ENCODE results near the gene SNX18.

SNX18 gene

GRCh38 chr5:54540286-54540685, 22.7 kb downstream of the SNX18 start:
- no peaks in the 10 kb centered on the region for H3K36me3 ChIP-seq (ENCODE audit: insufficient read depth, low read length)
- H3K79me2 ChIP-seq (ENCODE audit: control insufficient read depth, insufficient read depth, low read length, unreplicated experiment): peaks cover 14% of the 10 kb centered on the region
- H3K27ac ChIP-seq (ENCODE audit: low read depth, low read length): no peak overlapping the region

GRCh38 chr5:54541823-54542783, 24.5 kb downstream of the SNX18 start:
- Histone ChIP-seq H2AFZ (ENCODE audit: low read length, unreplicated experiment) (no peak overlapping the region), H3K4me1 (ENCODE audit: control insufficient read depth, insufficient read depth, low read length, unreplicated experiment) (peaks cover 13% of the 10 kb centered on the region), H3K27ac (ENCODE audit: low read depth, low read length) (no peak overlapping the region), H3K79me2 (ENCODE audit: control insufficient read depth, insufficient read depth, low read length, unreplicated experiment) (peaks cover 8% of the 10 kb centered on the region), H3K27me3 (ENCODE audit: insufficient read depth, low read length) (no peaks in the 10 kb centered on the region), H3K36me3 (ENCODE audit: insufficient read depth, low read length) (no peaks in the 10 kb centered on the region), H3K4me3 (ENCODE audit: low read depth, low read length) (no peak overlapping the region)

More at GRCh38 chr5:54540286-54540685, 22.7 kb downstream of the SNX18 start:
- Histone ChIP-seq H3K4me1 (ENCODE audit: control insufficient read depth, insufficient read depth, low read length, unreplicated experiment) (peaks cover 15% of the 10 kb centered on the region), H3K4me3 (ENCODE audit: low read depth, low read length) (no peak overlapping the region), H3K27me3 (ENCODE audit: insufficient read depth, low read length) (no peaks in the 10 kb centered on the region), H2AFZ (ENCODE audit: low read length, unreplicated experiment) (no peak overlapping the region)

- Histone ChIP-seq H2AFZ (ENCODE audit: low read length, unreplicated experiment) (no peak overlapping the region), H3K27me3 (ENCODE audit: insufficient read depth, low read length) (no peaks in the 10 kb centered on the region), H3K4me1 (ENCODE audit: control insufficient read depth, insufficient read depth, low read length, unreplicated experiment) (peaks cover 18% of the 10 kb centered on the region), H3K79me2 (ENCODE audit: control insufficient read depth, insufficient read depth, low read length, unreplicated experiment) (peaks cover 5% of the 10 kb centered on the region), H3K36me3 (ENCODE audit: insufficient read depth, low read length) (no peaks in the 10 kb centered on the region), H3K4me3 (ENCODE audit: low read depth, low read length) (no peak overlapping the region), H3K27ac (ENCODE audit: low read depth, low read length) (no peak overlapping the region)
These were observed 26.5 kb downstream of the SNX18 start for GRCh38 chr5:54544044-54544443.

GRCh38 chr5:54545796-54546195, 28.2 kb downstream of the SNX18 start:
- H3K4me1 ChIP-seq (ENCODE audit: control insufficient read depth, insufficient read depth, low read length, unreplicated experiment): peaks cover 18% of the 10 kb centered on the region
- H2AFZ ChIP-seq (ENCODE audit: low read length, unreplicated experiment): no peak overlapping the region
- peaks cover 5% of the 10 kb centered on the region for H3K79me2 ChIP-seq (ENCODE audit: control insufficient read depth, insufficient read depth, low read length, unreplicated experiment)
- H3K4me3 ChIP-seq (ENCODE audit: low read depth, low read length): no peak overlapping the region
- H3K36me3 ChIP-seq (ENCODE audit: insufficient read depth, low read length): no peaks in the 10 kb centered on the region
- no peaks in the 10 kb centered on the region for H3K27me3 ChIP-seq (ENCODE audit: insufficient read depth, low read length)
- no peak overlapping the region for H3K27ac ChIP-seq (ENCODE audit: low read depth, low read length)

GRCh38 chr5:54547711-54548250, 30.2 kb downstream of the SNX18 start:
- H3K27me3 ChIP-seq (ENCODE audit: insufficient read depth, low read length): no peaks in the 10 kb centered on the region
- H3K79me2 ChIP-seq (ENCODE audit: control insufficient read depth, insufficient read depth, low read length, unreplicated experiment): no peaks in the 10 kb centered on the region
- no peak overlapping the region for H2AFZ ChIP-seq (ENCODE audit: low read length, unreplicated experiment)
- no peak overlapping the region for H3K4me3 ChIP-seq (ENCODE audit: low read depth, low read length)
- no peaks in the 10 kb centered on the region for H3K36me3 ChIP-seq (ENCODE audit: insufficient read depth, low read length)
- H3K4me1 ChIP-seq (ENCODE audit: control insufficient read depth, insufficient read depth, low read length, unreplicated experiment): peaks cover 18% of the 10 kb centered on the region
- no peak overlapping the region for H3K27ac ChIP-seq (ENCODE audit: low read depth, low read length)

GRCh38 chr5:54548565-54548964, 31.0 kb downstream of the SNX18 start:
- H3K79me2 ChIP-seq (ENCODE audit: control insufficient read depth, insufficient read depth, low read length, unreplicated experiment): no peaks in the 10 kb centered on the region
- peaks cover 18% of the 10 kb centered on the region for H3K4me1 ChIP-seq (ENCODE audit: control insufficient read depth, insufficient read depth, low read length, unreplicated experiment)
- no peak overlapping the region for H2AFZ ChIP-seq (ENCODE audit: low read length, unreplicated experiment)
- H3K4me3 ChIP-seq (ENCODE audit: low read depth, low read length): no peak overlapping the region
- H3K27me3 ChIP-seq (ENCODE audit: insufficient read depth, low read length): no peaks in the 10 kb centered on the region
- no peaks in the 10 kb centered on the region for H3K36me3 ChIP-seq (ENCODE audit: insufficient read depth, low read length)
- H3K27ac ChIP-seq (ENCODE audit: low read depth, low read length): no peak overlapping the region

GRCh38 chr5:54551292-54551691, 33.7 kb downstream of the SNX18 start:
- Histone ChIP-seq H3K79me2 (ENCODE audit: control insufficient read depth, insufficient read depth, low read length, unreplicated experiment) (no peaks in the 10 kb centered on the region), H2AFZ (ENCODE audit: low read length, unreplicated experiment) (no peak overlapping the region), H3K4me1 (ENCODE audit: control insufficient read depth, insufficient read depth, low read length, unreplicated experiment) (peaks cover 11% of the 10 kb centered on the region), H3K4me3 (ENCODE audit: low read depth, low read length) (no peak overlapping the region), H3K36me3 (ENCODE audit: insufficient read depth, low read length) (no peaks in the 10 kb centered on the region), H3K27me3 (ENCODE audit: insufficient read depth, low read length) (no peaks in the 10 kb centered on the region), H3K27ac (ENCODE audit: low read depth, low read length) (no peak overlapping the region)

GRCh38 chr5:54551926-54552325, 34.4 kb downstream of the SNX18 start:
- Histone ChIP-seq H3K4me3 (ENCODE audit: low read depth, low read length) (no peak overlapping the region), H2AFZ (ENCODE audit: low read length, unreplicated experiment) (no peak overlapping the region), H3K27ac (ENCODE audit: low read depth, low read length) (no peak overlapping the region), H3K27me3 (ENCODE audit: insufficient read depth, low read length) (no peaks in the 10 kb centered on the region), H3K36me3 (ENCODE audit: insufficient read depth, low read length) (no peaks in the 10 kb centered on the region), H3K4me1 (ENCODE audit: control insufficient read depth, insufficient read depth, low read length, unreplicated experiment) (peaks cover 11% of the 10 kb centered on the region), H3K79me2 (ENCODE audit: control insufficient read depth, insufficient read depth, low read length, unreplicated experiment) (no peaks in the 10 kb centered on the region)

GRCh38 chr5:54552446-54552845, 34.9 kb downstream of the SNX18 start:
- H3K27me3 ChIP-seq (ENCODE audit: insufficient read depth, low read length): no peaks in the 10 kb centered on the region
- peaks cover 11% of the 10 kb centered on the region for H3K4me1 ChIP-seq (ENCODE audit: control insufficient read depth, insufficient read depth, low read length, unreplicated experiment)
- H3K79me2 ChIP-seq (ENCODE audit: control insufficient read depth, insufficient read depth, low read length, unreplicated experiment): no peaks in the 10 kb centered on the region
- no peak overlapping the region for H3K27ac ChIP-seq (ENCODE audit: low read depth, low read length)
- H3K36me3 ChIP-seq (ENCODE audit: insufficient read depth, low read length): no peaks in the 10 kb centered on the region
- no peak overlapping the region for H2AFZ ChIP-seq (ENCODE audit: low read length, unreplicated experiment)
- no peak overlapping the region for H3K4me3 ChIP-seq (ENCODE audit: low read depth, low read length)

GRCh38 chr5:54553659-54554207, 36.2 kb downstream of the SNX18 start:
- Histone ChIP-seq H3K27ac (ENCODE audit: low read depth, low read length) (no peak overlapping the region), H3K79me2 (ENCODE audit: control insufficient read depth, insufficient read depth, low read length, unreplicated experiment) (no peaks in the 10 kb centered on the region), H3K27me3 (ENCODE audit: insufficient read depth, low read length) (no peaks in the 10 kb centered on the region), H3K36me3 (ENCODE audit: insufficient read depth, low read length) (no peaks in the 10 kb centered on the region), H2AFZ (ENCODE audit: low read length, unreplicated experiment) (no peak overlapping the region), H3K4me3 (ENCODE audit: low read depth, low read length) (no peak overlapping the region), H3K4me1 (ENCODE audit: control insufficient read depth, insufficient read depth, low read length, unreplicated experiment) (no peaks in the 10 kb centered on the region)

All from ACC112 (cell line).